Upper lobe of left lung (tissue), 6 donors: ENCODE data around the gene TRMT10C. TPM values are rescaled to one million over a fixed set of nuclear protein-coding genes. Genes with fewer than 3 reads are reported as not detected.

Experiments
- ATAC-seq, 2 donors: fragments of 200-7000 bp; cut with Tn5 transposase; one replicate each; pipeline ENCODE4 v1.9.1; 2022; ENCODE audit warnings: mild to moderate bottlenecking in 2 of 2, moderate library complexity in 2 of 2; ENCODE audit not compliant: low FRiP score in 2 of 2
- DNase-seq, 2 donors: peaks; one replicate each; pipeline ENCODE4 v3.0.0-alpha.2; 2019 to 2020
- H3K27ac ChIP-seq, 4 donors: fragments of 200-600 bp; sonication (generic); one replicate each; pipeline ENCODE4 v1.5.1; 2016 to 2019
- H3K27me3 ChIP-seq, 4 donors: fragments of 200-600 bp; sonication (generic); one replicate each; pipeline ENCODE4 v1.5.1; 2017 to 2019
- H3K36me3 ChIP-seq, 4 donors: fragments of 200-600 bp; sonication (generic); one replicate each; pipeline ENCODE4 v1.5.1; 2016 to 2019
- H3K4me1 ChIP-seq, 4 donors: fragments of 200-600 bp; sonication (generic); one replicate each; pipeline ENCODE4 v1.5.1; 2018 to 2019
- H3K4me3 ChIP-seq, 4 donors: fragments of 200-600 bp; sonication (generic); one replicate each; pipeline ENCODE4 v1.5.1; 2017 to 2019; ENCODE audit warnings: mild to moderate bottlenecking in 2 of 4, moderate library complexity in 1 of 4
- H3K9me3 ChIP-seq, 4 donors: fragments of 200-600 bp; sonication (generic); one replicate each; pipeline ENCODE4 v1.5.1; 2018 to 2019
- CTCF ChIP-seq, 6 experiments: fragments of 450-650 bp in 4 of 6; fragments of 200-600 bp in 2 of 6; sonication (generic) in 2 of 6; IDR thresholded peaks; one replicate each; pipeline ENCODE4 v1.5.1; 2016 to 2019; ENCODE audit warnings: antibody characterized with exemption in 6 of 6
- EP300 ChIP-seq, 4 donors: sonication (generic); formaldehyde crosslinking; IDR thresholded peaks; one replicate each; pipeline ENCODE4 v1.5.1; 2017; ENCODE audit warnings: antibody characterized with exemption in 4 of 4, control low read depth in 2 of 4
- POLR2A ChIP-seq, 4 donors: fragments of 450-650 bp; IDR thresholded peaks; one replicate each; pipeline ENCODE4 v1.5.1; 2016 to 2017; ENCODE audit warnings: antibody characterized with exemption in 4 of 4, mild to moderate bottlenecking in 2 of 4
- POLR2AphosphoS5 ChIP-seq, 2 donors: sonication (generic); formaldehyde crosslinking; IDR thresholded peaks; one replicate each; pipeline ENCODE4 v1.5.1; 2017; ENCODE audit warnings: antibody characterized with exemption in 2 of 2
- WGBS, 2 donors: methylation state at CpG; one replicate each; pipeline ENCODE4 v1.1.5; 2017 to 2018; 5-methylcytosine and 5-hydroxymethylcytosine counted together
- total RNA-seq, 6 donors: library from RNA; depleted of rRNA in 4 of 6; stranded (reverse); fragments of >200 nt in 4 of 6; gene quantifications; one replicate each; pipeline versions ENCODE4 v1.1.0 to v1.2.1, GENCODE V29; 2016 to 2021
- donor health status: DM: no; HTN: no; CAD: no; lungs with moderate emphysema.
- donor health status: DM: no; HTN: yes; CAD: no; lungs with severe emphysema.

The TRMT10C gene
- total RNA-seq, 6 donors from 2014 or later = 6.4 to 17.5 (median 16.0) TPM

DNA sequence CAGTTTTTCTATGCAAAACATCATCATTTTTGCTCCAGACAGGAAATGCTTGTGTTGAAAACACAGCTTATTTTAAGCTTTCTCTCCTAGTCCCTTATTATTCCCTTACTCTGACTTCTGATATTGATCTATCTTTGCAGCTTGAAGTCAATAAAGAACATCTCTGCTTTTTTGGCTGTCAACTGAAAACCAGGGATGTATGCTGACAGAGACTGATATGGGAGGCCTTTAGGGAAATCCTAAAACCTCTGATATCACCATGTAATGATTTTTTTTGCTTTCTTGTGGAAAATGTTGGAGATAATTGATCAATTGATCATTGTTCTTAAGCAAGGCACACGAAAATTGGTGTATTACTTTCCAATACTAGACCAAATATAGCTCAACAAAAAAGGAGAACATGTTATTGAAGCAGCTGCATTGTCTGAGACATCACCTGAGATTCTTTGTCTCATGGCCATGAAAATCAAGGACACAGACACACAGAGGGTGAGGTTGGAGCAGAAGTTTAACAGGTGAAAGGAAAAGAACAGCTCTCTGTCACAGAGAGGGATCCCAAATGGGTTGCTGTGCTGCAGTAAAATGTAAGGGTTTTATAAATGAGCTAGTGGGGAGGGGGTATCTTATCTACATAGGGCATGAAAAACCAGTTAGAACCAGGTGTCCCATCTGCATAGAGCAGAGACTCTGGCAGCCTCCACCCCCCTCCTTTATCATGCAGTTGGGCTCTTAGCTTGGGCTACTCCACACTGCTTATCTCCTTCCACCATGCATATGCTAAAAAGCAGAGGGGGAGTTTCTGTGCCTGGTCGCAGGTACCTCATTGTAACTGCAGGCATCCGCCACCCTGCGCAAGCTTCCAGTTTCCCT, 31.6 kb upstream of the TRMT10C start:
- 83 to 87% methylated on average over 4 of the region's 4 CpGs for WGBS, 2 donors
- H3K4me3 ChIP-seq = no peak overlapping the region
- H3K36me3 ChIP-seq = no peaks in the 10 kb centered on the region
- no peaks in the 10 kb centered on the region for H3K9me3 ChIP-seq
- TF ChIP-seq EP300 (IDR thresholded peaks at IDR 0.05) (no peak), POLR2A (IDR thresholded peaks at IDR 0.05) (no peak), POLR2AphosphoS5 (IDR thresholded peaks at IDR 0.05) (no peak), CTCF (IDR thresholded peaks at IDR 0.05) (no peak)
- H3K27me3 ChIP-seq = no peaks in the 10 kb centered on the region
- DNase-seq = no peak
- H3K4me1 ChIP-seq = no peaks in the 10 kb centered on the region
- no peak for ATAC-seq
- H3K27ac ChIP-seq = no peak overlapping the region

- no peak for TF ChIP-seq CTCF (IDR thresholded peaks at IDR 0.05)
- no peak for TF ChIP-seq POLR2A (IDR thresholded peaks at IDR 0.05)
- no peak for TF ChIP-seq EP300 (IDR thresholded peaks at IDR 0.05)
- no peak for TF ChIP-seq POLR2AphosphoS5 (IDR thresholded peaks at IDR 0.05)
- Histone ChIP-seq H3K4me3 (no peak overlapping the region), H3K27ac (no peak overlapping the region), H3K4me1 (no peaks in the 10 kb centered on the region), H3K27me3 (no peaks in the 10 kb centered on the region), H3K36me3 (no peaks in the 10 kb centered on the region), H3K9me3 (no peaks in the 10 kb centered on the region)
- WGBS, 2 donors = 56 to 58% methylated on average over 2 of the region's 2 CpGs
- no peak for ATAC-seq
- no peak for DNase-seq
Observed at GRCh38 chr3:101530686-101531047, 31.0 kb upstream of the TRMT10C start.

DNA sequence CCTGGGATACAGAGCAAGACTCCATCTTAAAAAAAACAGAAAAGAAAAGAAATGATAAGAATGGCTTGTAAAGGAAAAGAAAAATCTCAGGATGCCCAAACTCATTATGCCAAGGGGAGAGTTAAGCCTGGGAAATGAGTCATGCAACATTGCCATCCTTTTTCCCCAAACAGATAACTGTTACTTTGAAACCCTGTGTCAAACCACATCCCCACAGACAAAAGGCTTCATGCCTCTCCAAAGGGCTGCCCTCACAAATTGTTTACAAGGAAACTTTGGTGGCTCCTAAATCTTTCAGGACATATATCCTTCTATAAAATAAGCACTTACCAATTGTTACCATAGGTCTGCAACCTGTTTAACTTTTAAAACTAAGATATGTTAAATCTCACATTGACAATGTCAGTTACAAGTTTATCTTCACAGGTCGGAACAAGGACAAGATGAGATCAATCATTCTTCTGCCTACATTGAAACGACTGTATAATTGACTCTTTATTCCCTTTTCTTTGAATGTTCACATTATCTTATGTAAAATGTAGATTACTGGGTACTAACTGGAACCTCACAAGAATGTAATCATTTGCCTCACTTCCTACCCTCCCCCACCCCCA, 30.1 kb upstream of the TRMT10C start:
- ATAC-seq = no peak
- TF ChIP-seq EP300 (IDR thresholded peaks at IDR 0.05) = no peak
- TF ChIP-seq POLR2AphosphoS5 (IDR thresholded peaks at IDR 0.05) = no peak
- no peak for TF ChIP-seq CTCF (IDR thresholded peaks at IDR 0.05)
- TF ChIP-seq POLR2A (IDR thresholded peaks at IDR 0.05) = no peak
- H3K27ac ChIP-seq = no peak overlapping the region

GRCh38 chr3:101532783-101533602, 28.7 kb upstream of the TRMT10C start:
- no peaks in the 10 kb centered on the region for H3K27me3 ChIP-seq
- no peaks in the 10 kb centered on the region for H3K4me1 ChIP-seq
- 71 to 78% methylated on average over 9 of the region's 9 CpGs for WGBS, 2 donors
- no peaks in the 10 kb centered on the region for H3K36me3 ChIP-seq
- no peaks in the 10 kb centered on the region for H3K9me3 ChIP-seq
- TF ChIP-seq CTCF (IDR thresholded peaks at IDR 0.05) = no peak
- TF ChIP-seq POLR2AphosphoS5 (IDR thresholded peaks at IDR 0.05) = no peak
- TF ChIP-seq POLR2A (IDR thresholded peaks at IDR 0.05) = no peak
- TF ChIP-seq EP300 (IDR thresholded peaks at IDR 0.05) = no peak
- ATAC-seq = no peak
- no peak for DNase-seq
- no peak overlapping the region for H3K4me3 ChIP-seq
- H3K27ac ChIP-seq = no peak overlapping the region

More for the DNA sequence above, 30.1 kb upstream of the TRMT10C start:
- Histone ChIP-seq H3K27me3 (no peaks in the 10 kb centered on the region), H3K36me3 (no peaks in the 10 kb centered on the region), H3K4me1 (no peaks in the 10 kb centered on the region), H3K9me3 (no peaks in the 10 kb centered on the region), H3K4me3 (no peak overlapping the region)
- WGBS, 2 donors = 24 to 37% methylated on average over 2 of the region's 2 CpGs
- no peak for DNase-seq
